ENCODE measurements around the gene GPC5. TPM values are rescaled to one million over a fixed set of nuclear protein-coding genes. Genes with fewer than 3 reads are reported as not detected.

The GPC5 gene
- total RNA-seq, result not detected

GRCh38 chr13:91398413-91399188 is at the start of gene GPC5:
TSS of gene GPC5 (plus strand) at chr13:91398621.
- Histone ChIP-seq H3K27ac (no peak within 1 kb of the TSS), H3K36me3 (replicated peaks in 1 of 2; ENCODE audit: insufficient read depth in 1 of 2, low read depth in 2 of 2) (no peaks in the 10 kb centered on the region), H3K4me3 (peak within 1 kb of the TSS in 1 of 2 donors; percentile 22), H3K9me3 (no peaks in the 10 kb centered on the region), H3K27me3 (peaks cover 0 to 19% of the 10 kb centered on the region in 2 donors), H3K4me1 (peaks cover 16% of the 10 kb centered on the region)
- ATAC-seq (peak; percentile 97), DNase-seq (peak; percentile 69 to 80 (median 74))
- intact Hi-C loops (cut with DNase I), result no loop called here
- no peak for TF ChIP-seq CTCF (IDR thresholded peaks at IDR 0.05)
- TF ChIP-seq POLR2A (IDR thresholded peaks at IDR 0.05), result no peak
- 1% methylated on average over 29 to 75 of the region's 76 CpGs for WGBS, 2 donors

GRCh38 chr13:91348906-91349435 is 49.5 kb upstream of the GPC5 start:
- peak overlapping the region in 1 of 2 donors; percentile 41 for H3K4me3 ChIP-seq
- H3K27me3 ChIP-seq, result peaks cover 0 to 5% of the 10 kb centered on the region in 2 donors
- intact Hi-C loops (cut with DNase I), result no loop called here
- H3K4me1 ChIP-seq, result peaks cover 37% of the 10 kb centered on the region
- WGBS, 2 donors, result 0 to 1% methylated on average over 23 to 44 of the region's 46 CpGs
- H3K36me3 ChIP-seq (replicated peaks in 1 of 2; ENCODE audit: insufficient read depth in 1 of 2, low read depth in 2 of 2), result peaks cover 0 to 4% of the 10 kb centered on the region in 2 donors
- H3K27ac ChIP-seq, result peak overlapping the region; percentile 92 to 99 (median 98)
- ATAC-seq, result peak; percentile 75
- TF ChIP-seq CTCF (IDR thresholded peaks at IDR 0.05), result peak; percentile 83 to 99 (median 98)
- peak in 1 of 3 donors; percentile 24 for TF ChIP-seq POLR2A (IDR thresholded peaks at IDR 0.05)
- H3K9me3 ChIP-seq, result no peaks in the 10 kb centered on the region
- DNase-seq, result peak; percentile 89 to 97 (median 92)

DNA sequence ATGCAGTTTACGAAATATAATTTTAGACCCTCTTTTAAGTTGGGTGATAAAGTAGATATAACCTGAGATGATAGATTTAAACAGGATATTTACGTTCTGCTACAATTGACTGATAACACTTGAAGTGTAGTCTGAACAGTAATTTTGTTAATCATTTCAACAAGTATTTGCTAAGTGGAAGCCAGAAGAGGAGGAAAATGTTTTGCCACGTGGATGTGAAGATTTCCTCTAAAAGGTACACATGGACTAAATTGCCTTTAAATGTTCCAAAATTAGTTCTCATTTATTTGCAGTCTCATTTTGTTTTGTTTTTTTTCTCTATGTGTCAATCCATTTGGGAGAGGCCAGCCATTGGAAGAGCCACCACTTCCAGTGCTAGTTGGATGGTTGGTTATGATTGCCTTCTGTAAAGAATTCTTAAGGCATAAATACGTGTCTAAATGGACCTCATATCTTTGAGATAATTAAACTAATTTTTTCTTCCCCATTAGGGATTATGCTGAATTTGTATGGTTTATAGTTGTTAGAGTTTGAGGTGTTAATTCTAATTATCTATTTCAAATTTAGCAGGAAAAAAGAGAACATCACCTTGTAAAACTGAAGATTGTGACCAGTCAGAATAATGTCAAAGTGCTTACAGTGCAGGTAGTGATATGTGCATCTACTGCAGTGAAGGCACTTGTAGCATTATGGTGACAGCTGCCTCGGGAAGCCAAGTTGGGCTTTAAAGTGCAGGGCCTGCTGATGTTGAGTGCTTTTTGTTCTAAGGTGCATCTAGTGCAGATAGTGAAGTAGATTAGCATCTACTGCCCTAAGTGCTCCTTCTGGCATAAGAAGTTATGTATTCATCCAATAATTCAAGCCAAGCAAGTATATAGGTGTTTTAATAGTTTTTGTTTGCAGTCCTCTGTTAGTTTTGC is 48.2 kb upstream of the GPC5 start:
- peaks cover 0 to 8% of the 10 kb centered on the region in 2 donors for H3K36me3 ChIP-seq (replicated peaks in 1 of 2; ENCODE audit: insufficient read depth in 1 of 2, low read depth in 2 of 2)
- no peak for DNase-seq
- WGBS, 2 donors, result 42 to 54% methylated on average over 5 of the region's 5 CpGs
- TF ChIP-seq POLR2A (IDR thresholded peaks at IDR 0.05) (no peak), CTCF (IDR thresholded peaks at IDR 0.05) (no peak)
- no peak for ATAC-seq
- intact Hi-C loops (cut with DNase I), result no loop called here
- no peaks in the 10 kb centered on the region for H3K27me3 ChIP-seq
- H3K4me3 ChIP-seq, result no peak overlapping the region
- peaks cover 38% of the 10 kb centered on the region for H3K4me1 ChIP-seq
- no peak overlapping the region for H3K27ac ChIP-seq
- no peaks in the 10 kb centered on the region for H3K9me3 ChIP-seq

DNA sequence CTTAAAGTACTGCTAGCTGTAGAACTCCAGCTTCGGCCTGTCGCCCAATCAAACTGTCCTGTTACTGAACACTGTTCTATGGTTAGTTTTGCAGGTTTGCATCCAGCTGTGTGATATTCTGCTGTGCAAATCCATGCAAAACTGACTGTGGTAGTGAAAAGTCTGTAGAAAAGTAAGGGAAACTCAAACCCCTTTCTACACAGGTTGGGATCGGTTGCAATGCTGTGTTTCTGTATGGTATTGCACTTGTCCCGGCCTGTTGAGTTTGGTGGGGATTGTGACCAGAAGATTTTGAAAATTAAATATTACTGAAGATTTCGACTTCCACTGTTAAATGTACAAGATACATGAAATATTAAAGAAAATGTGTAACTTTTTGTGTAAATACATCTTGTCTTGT is 47.3 kb upstream of the GPC5 start:
- no peak for TF ChIP-seq CTCF (IDR thresholded peaks at IDR 0.05)
- TF ChIP-seq POLR2A (IDR thresholded peaks at IDR 0.05), result no peak
- ATAC-seq (no peak), DNase-seq (no peak)
- intact Hi-C loops (cut with DNase I), result no loop called here
- WGBS, 2 donors, result 92 to 93% methylated on average over 5 of the region's 5 CpGs
- Histone ChIP-seq H3K4me3 (no peak overlapping the region), H3K27ac (no peak overlapping the region), H3K36me3 (replicated peaks in 1 of 2; ENCODE audit: insufficient read depth in 1 of 2, low read depth in 2 of 2) (peaks cover 0 to 8% of the 10 kb centered on the region in 2 donors), H3K9me3 (no peaks in the 10 kb centered on the region), H3K4me1 (peaks cover 38% of the 10 kb centered on the region), H3K27me3 (no peaks in the 10 kb centered on the region)
